ENCODE data around the gene OR51T1.

- TF ChIP-seq CTCF (IDR thresholded peaks at IDR 0.05; ENCODE audit: poor library complexity, severe bottlenecking) (no peak), POLR2AphosphoS5 (IDR thresholded peaks at IDR 0.05) (no peak), SMC3 (conservative IDR thresholded peaks at IDR 0.05; ENCODE audit: poor library complexity) (no peak), REST (IDR thresholded peaks at IDR 0.05; ENCODE audit: borderline replicate concordance) (no peak), TAF1 (IDR thresholded peaks at IDR 0.05; ENCODE audit: low read depth) (no peak), EP300 (conservative IDR thresholded peaks at IDR 0.05; ENCODE audit: poor library complexity, severe bottlenecking) (no peak), EZH2 (IDR thresholded peaks at IDR 0.05; ENCODE audit: borderline replicate concordance, insufficient read depth, low read length, poor library complexity, severe bottlenecking) (no peak), MXI1 (conservative IDR thresholded peaks at IDR 0.05; ENCODE audit: poor library complexity, severe bottlenecking) (no peak), RAD21 (conservative IDR thresholded peaks at IDR 0.05) (no peak)
Observed at GRCh38 chr11:4916581-4916980, 34.9 kb downstream of the OR51T1 start.

Data from neural cell (in vitro differentiated cells).